ENCODE measurements around the gene NR2F1-AS1. TPM values are rescaled to one million over a fixed set of nuclear protein-coding genes. Genes with fewer than 3 reads are reported as not detected.

The NR2F1-AS1 gene
- total RNA-seq, 1 experiment from 2014 or later: 2.2 TPM

- DNase-seq (ENCODE audit: low read depth): no peak
Observed at GRCh38 chr5:93590493-93590892, 9.5 kb upstream of the NR2F1-AS1 start.

GRCh38 chr5:93589829-93590215 is 8.8 kb upstream of the NR2F1-AS1 start:
- DNase-seq (ENCODE audit: low read depth): no peak

- no peak for DNase-seq (ENCODE audit: low read depth)
Observed at GRCh38 chr5:93589152-93589828, 8.3 kb upstream of the NR2F1-AS1 start.

- DNase-seq (ENCODE audit: low read depth): no peak
Observed at GRCh38 chr5:93588352-93589151, 7.5 kb upstream of the NR2F1-AS1 start.

- DNase-seq (ENCODE audit: low read depth): no peak
Observed at GRCh38 chr5:93587597-93588351, 6.8 kb upstream of the NR2F1-AS1 start.

DNA sequence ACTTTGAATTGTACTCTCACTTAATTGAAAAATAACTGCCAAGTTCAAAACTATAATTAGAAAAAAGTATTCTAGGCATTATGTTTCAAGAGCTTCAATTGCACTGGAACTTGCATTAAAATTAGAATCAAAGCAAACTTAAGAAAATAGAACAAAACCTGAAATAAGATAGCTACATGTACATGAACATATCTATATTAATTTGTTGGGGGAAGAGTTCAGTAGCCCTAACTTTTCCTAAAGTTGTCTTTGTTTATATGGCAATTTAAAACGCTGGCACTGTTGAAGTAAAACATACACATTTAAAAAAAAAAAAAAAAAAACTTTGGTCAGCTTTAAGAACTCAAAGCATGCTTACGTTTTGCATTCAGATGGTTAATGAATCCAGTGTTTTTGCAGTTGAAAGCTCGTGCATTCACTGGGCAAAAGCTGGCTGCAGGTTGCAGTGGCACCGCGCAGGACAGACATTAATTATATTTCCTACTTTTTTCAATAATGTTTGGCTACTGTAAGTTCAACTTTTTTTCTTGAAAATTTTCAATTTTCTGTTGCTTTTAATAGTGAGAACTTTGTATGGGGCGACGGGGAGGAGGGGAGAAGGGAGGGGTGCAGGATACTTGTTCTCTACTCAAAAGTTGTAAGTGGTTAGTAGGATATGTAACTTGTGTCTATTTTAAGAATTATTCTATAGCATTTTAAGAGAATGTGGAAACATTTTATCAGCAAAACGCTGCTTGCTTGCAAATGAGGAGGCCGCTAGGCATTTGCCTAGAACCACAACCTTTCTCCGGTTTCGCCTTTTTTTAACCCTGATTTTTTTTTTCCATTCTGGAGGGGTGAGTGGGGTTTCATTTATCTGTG is 5.9 kb upstream of the NR2F1-AS1 start:
- DNase-seq (ENCODE audit: low read depth): no peak

DNA sequence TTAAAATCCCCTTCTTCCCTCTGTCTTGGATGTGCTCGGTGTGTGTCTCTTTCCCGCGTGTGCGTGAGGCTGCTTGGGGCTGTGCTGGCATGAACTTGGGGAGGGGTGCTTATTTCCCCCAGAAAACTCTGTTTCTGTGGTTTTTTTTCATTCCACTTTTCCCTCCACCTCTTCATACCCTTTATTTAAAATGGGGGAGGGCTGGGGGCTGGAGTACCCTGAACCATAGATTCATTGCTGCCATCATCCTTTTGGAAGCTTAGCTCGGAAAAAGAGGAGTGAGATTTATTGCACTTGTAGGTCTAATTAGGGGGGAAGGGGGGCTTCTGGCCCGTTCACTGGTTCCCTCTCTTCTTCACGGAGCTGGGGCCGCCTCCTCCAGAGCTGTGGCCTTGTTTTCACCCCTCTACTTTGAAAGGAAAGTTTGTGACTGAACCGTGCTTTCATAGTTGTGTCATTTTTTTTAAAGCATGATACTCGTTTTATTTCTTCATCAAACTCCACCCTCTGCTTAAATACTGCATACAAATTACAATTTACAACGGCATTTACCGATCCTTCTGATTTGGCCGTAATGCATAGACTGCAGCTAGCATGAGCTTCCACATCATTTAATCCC is 4.9 kb upstream of the NR2F1-AS1 start:
- DNase-seq (ENCODE audit: low read depth): no peak

DNA sequence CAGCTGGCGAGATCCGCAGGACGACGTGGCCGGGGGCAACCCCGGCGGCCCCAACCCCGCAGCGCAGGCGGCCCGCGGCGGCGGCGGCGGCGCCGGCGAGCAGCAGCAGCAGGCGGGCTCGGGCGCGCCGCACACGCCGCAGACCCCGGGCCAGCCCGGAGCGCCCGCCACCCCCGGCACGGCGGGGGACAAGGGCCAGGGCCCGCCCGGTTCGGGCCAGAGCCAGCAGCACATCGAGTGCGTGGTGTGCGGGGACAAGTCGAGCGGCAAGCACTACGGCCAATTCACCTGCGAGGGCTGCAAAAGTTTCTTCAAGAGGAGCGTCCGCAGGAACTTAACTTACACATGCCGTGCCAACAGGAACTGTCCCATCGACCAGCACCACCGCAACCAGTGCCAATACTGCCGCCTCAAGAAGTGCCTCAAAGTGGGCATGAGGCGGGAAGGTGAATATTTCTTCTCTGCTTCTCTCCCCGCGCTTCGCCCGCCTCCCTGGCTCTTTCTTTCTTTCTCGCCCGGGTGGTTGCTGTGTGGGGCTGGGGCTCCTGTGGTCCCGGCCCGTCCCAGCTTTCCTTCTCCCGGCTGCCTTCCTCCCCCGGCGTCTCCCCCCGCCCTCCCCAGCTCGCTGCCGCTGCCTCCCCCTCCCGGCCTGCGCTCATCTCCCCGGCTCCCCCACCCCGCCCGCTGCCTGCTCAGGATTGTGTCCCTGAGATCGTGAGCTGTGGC is 4.2 kb upstream of the NR2F1-AS1 start:
- peak; percentile 33 for DNase-seq (ENCODE audit: low read depth)

DNA sequence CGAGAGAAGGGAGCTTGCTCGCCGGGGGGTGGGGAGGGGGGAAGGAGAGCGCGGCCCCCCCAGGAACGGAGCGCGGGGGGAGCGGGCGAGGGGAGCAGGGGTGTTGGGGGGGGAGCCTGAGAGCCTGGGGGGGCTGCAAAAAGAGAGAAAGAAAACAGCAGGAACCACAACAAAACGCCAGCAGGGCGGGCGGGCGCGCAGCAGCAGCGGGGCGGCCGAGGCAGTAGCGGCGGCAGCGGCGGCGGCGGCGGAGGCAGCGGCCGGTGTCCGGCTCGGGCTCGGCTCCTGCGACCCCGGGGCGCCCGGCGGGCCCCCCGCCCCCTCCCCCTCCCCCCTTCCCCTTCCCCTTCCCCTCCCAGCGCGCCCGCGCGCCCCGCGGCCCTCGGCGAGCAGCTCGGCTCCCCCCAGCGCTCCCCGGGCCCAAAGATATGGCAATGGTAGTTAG is 3.6 kb upstream of the NR2F1-AS1 start:
- no peak for DNase-seq (ENCODE audit: low read depth)

DNA sequence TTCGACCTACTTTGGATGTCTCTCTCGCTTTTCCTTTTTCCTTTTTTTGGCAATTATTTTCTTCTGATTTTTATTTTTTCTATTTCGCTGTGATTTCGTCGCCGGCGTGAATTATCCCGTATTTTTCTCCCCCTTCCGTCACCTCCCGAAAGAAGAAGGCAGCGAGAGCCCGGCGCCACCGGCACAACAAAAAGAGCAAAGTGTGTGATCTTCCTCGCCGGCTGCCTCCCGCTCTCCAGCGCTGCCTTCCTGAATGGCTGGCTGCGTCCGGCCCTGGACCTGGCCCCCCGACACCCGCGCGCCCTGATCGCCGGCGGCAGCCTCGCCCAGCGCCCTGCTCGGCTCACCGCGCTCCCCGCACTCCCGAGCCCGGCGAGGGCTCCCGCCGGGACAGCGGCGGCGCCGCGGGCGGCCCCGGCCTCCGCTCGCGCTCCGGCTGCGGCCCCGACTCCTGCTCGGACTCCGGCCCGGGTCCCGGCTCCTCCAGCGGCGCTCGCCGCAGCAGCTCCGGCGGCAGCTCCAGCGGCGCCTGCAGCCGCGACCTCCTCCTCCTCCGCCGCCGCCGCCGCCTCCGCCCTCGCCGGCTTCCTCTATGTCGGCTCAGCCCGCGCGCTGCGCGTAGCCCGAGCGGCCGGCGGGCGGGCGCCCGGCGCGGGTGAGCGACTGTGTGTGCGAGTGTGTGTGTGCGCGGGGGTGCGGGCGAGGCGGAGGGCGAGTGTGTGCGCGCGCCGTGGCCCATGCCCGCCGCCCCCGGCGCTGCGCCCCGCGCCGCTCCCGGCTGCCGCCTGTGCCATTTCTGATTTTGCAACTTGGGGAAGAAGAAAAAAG is 3.0 kb upstream of the NR2F1-AS1 start:
- DNase-seq (ENCODE audit: low read depth): peak; percentile 32

GRCh38 chr5:93583439-93583767 is 2.4 kb upstream of the NR2F1-AS1 start:
- DNase-seq (ENCODE audit: low read depth): peak; percentile 13

- DNase-seq (ENCODE audit: low read depth): peak; percentile 84
Observed at GRCh38 chr5:93582677-93583438, 1.8 kb upstream of the NR2F1-AS1 start, which contains the start of gene NR2F1. NR2F1 (plus strand) TSS chr5:93583222; CDS start chr5:93585024, 1,802 bp downstream.

GRCh38 chr5:93582167-93582462 is 1.1 kb upstream of the NR2F1-AS1 start:
- no peak for DNase-seq (ENCODE audit: low read depth)

DNA sequence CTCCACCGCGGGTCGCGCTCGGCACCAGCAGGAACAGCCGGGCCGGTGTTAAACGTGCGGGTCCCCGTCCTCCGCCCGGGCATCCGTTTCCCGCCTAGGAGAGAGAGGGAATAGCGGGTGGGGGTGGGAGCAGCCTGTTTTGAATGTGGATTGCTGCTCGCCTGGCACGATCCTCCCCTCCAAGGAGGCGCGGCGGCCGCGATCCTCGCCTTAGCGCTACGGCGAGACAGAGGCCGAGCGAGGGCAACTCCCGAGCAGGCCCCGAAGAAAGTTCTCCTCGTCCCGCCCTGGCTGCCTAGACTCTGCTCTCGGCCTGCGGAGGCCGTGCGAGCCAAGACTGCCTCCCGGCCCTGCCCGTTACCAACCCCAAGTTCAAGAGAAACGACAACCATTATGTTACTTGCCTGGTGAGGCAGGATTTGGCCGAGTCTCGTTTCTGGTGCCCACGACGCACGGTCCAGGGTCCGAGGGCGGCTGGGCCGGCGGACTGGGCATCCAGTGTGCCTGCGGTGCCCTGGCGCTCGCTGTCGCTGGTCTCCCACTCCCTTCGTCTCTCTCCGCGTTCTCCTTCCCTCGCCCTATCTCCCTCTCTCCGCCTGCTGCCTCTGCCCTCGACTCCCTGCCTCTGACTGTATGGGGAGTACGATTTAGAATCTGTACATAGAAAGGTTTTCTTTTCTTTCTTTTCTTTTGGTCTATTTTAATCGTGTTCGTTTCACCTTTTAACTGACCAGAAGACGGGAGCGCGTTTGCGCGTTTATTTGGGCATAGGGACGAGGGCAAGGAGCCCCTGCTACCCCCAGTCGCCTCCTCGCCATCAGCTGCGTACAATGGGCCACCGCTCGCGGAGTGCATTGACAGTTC is 724 bp downstream of the NR2F1-AS1 start:
- peak; percentile 29 for DNase-seq (ENCODE audit: low read depth)

DNA sequence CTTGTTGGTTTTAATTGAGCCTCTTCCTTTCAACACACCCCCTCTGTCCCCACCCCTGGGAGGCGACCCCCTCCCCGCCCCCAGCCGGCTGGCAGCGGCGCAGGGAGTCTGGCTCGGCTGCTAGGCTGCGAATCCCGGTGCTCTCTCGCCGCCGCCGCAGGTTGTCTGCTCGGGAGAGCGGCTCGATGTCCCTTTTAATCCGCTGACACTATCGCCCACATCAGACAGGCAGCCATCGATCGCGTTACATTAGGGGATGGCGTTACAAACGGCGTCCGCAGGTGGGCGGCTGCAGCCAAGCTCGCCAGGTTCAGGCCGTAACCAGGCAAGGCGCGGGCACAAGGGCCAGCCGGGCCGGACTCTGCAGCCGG is 1.3 kb downstream of the NR2F1-AS1 start:
- no peak for DNase-seq (ENCODE audit: low read depth)

- no peak for DNase-seq (ENCODE audit: low read depth)
Observed at GRCh38 chr5:93578813-93579691, 2.0 kb downstream of the NR2F1-AS1 start.

Data from HT1080 (cell line).